Measurements from ENCODE around the gene CD52. TPM values are rescaled to one million over a fixed set of nuclear protein-coding genes. Genes with fewer than 3 reads are reported as not detected.

CD52 gene
- total RNA-seq, 1 experiment from 2014 or later: 1.6 TPM

DNA sequence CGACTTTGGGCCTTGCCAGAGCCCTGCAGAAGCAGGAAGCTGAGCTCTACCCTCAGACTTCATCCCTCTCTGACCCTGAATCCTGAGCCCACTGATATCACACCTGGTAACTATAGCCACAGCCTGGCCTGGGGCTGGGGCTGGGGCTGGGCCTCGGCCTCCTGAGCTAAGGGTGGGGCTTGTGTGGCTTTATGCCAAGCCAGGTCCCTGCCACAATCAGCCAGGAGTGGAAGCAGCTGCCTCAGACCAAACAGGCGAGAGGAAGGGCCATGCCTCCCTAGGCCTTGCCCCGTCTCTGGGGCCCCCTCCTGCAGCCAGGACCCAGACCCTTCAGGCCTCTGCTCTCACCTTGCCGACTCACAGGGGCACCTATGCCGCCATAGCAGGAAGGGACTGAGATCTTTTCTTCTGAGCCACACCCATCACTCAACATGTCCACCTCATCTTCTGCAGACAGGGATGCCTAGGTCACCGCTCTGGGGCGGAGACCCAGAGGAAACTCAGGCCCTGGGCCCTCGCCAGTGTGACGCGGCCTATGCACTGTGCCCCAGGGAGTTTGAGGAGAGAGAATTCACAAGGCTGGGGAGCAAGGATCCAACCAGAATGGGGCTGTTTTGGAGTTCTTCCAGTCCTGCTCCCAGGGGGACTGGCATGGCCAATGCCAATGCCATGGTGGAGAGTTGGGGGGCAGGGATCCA is 17.0 kb upstream of the CD52 start:
- Histone ChIP-seq H3K27me3 (ENCODE audit: control insufficient read depth, insufficient read depth, low read length) (no peaks in the 10 kb centered on the region), H3K4me3 (ENCODE audit: low read depth in 2 of 2, low read length in 2 of 2) (no peak overlapping the region), H3K27ac (ENCODE audit: low read length) (no peak overlapping the region), H3K36me3 (ENCODE audit: control insufficient read depth, insufficient read depth, low read length) (no peaks in the 10 kb centered on the region), H3K9me3 (ENCODE audit: control insufficient read depth, insufficient read depth, low read depth, low read length) (no peaks in the 10 kb centered on the region), H3K4me1 (ENCODE audit: control insufficient read depth, insufficient read depth, low read length) (peaks cover 10% of the 10 kb centered on the region)
- no TSS peak for BruUV-seq (replicated peaks)
- in situ Hi-C loops (cut with HindIII; ENCODE audit: low pct_unique_long_range_greater_than_20kb, low sequenced_read_pairs) (no loop called here), intact Hi-C loops (cut with micrococcal nuclease; ENCODE audit: unreplicated experiment) (no loop called here)
- POLR2A ChIA-PET: no interaction called here
- no peak for TF ChIP-seq TCF7L2 (IDR thresholded peaks at IDR 0.05; ENCODE audit: low read depth, low read length)
- ATAC-seq (no peak), DNase-seq (ENCODE audit: low read depth, low spot score) (no peak)
- CTCF ChIA-PET: no interaction called here

DNA sequence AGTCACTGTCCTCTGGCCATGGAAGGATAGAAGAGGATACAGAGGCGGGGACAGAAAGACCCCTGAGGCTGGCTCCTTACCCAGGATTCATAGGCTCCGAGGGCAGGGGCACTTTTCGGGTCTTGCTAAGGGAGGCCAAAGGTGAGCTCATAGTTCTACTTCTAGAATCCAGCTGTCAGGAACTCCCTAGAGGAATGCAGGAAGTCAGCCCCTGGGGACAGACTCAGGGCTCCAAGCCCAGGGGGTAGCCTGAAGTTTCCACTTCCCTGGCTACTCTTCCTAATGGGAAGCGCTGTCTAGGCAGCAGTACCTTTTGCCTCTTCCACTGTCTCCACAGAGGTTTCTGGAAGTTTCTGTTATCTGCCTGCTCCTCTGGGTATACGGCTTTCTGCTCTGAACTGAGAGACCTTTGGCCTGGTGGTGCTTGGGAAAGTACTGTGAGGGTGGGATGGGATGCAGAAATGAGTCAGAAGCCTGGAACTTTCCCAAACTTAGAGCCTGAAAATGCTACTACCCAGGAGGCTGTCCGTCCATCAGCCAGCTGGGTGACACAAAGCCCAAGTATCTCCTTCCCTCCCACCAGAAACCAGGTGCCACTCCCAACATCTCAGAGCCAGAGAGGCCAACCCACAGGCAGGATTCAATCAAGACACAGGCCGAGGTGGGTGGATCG is 14.9 kb upstream of the CD52 start:
- TF ChIP-seq CTCF (IDR thresholded peaks at IDR 0.05): no peak
- no peak for TF ChIP-seq SIN3A (IDR thresholded peaks at IDR 0.05; ENCODE audit: borderline replicate concordance, insufficient read depth, low read depth, low read length)
- TF ChIP-seq REST (IDR thresholded peaks at IDR 0.05; ENCODE audit: insufficient read depth in 1 of 2, low read depth in 2 of 2, low read length in 1 of 2): no peak
- TF ChIP-seq POLR2AphosphoS5 (IDR thresholded peaks at IDR 0.05; ENCODE audit: low read depth, low read length): no peak
- no peak for TF ChIP-seq TCF7L2 (IDR thresholded peaks at IDR 0.05; ENCODE audit: low read depth, low read length)
- ATAC-seq (no peak), DNase-seq (ENCODE audit: low read depth, low spot score) (no peak)
- no peaks in the 10 kb centered on the region for H3K9me3 ChIP-seq (ENCODE audit: control insufficient read depth, insufficient read depth, low read depth, low read length)
- in situ Hi-C loops (cut with HindIII; ENCODE audit: low pct_unique_long_range_greater_than_20kb, low sequenced_read_pairs) (no loop called here), intact Hi-C loops (cut with micrococcal nuclease; ENCODE audit: unreplicated experiment) (no loop called here)
- ChIA-PET POLR2A (interaction anchor here (0.6 kb wide), 1 partner anchor 145 kb away, joined by 3 read pairs; no protein-coding TSS in a partner anchor), CTCF (interaction anchor here (0.9 kb wide), 1 partner anchor 114 kb away, joined by 3 read pairs; no protein-coding TSS in a partner anchor)
- H3K27me3 ChIP-seq (ENCODE audit: control insufficient read depth, insufficient read depth, low read length): no peaks in the 10 kb centered on the region
- peaks cover 17% of the 10 kb centered on the region for H3K4me1 ChIP-seq (ENCODE audit: control insufficient read depth, insufficient read depth, low read length)
- H3K36me3 ChIP-seq (ENCODE audit: control insufficient read depth, insufficient read depth, low read length): no peaks in the 10 kb centered on the region; the same call in 1 of the 2 replicates
- BruUV-seq (replicated peaks): no TSS peak
- no peak overlapping the region for H3K4me3 ChIP-seq (ENCODE audit: low read depth in 2 of 2, low read length in 2 of 2)
- H3K27ac ChIP-seq (ENCODE audit: low read length): no peak overlapping the region

Measured in Panc1 (cell line).